ENCODE results near the gene CEP131.

The CEP131 gene

GRCh38 chr17:81197409-81197795 lies 25.4 kb downstream of the CEP131 start:
- DNase-seq: no peak

DNA sequence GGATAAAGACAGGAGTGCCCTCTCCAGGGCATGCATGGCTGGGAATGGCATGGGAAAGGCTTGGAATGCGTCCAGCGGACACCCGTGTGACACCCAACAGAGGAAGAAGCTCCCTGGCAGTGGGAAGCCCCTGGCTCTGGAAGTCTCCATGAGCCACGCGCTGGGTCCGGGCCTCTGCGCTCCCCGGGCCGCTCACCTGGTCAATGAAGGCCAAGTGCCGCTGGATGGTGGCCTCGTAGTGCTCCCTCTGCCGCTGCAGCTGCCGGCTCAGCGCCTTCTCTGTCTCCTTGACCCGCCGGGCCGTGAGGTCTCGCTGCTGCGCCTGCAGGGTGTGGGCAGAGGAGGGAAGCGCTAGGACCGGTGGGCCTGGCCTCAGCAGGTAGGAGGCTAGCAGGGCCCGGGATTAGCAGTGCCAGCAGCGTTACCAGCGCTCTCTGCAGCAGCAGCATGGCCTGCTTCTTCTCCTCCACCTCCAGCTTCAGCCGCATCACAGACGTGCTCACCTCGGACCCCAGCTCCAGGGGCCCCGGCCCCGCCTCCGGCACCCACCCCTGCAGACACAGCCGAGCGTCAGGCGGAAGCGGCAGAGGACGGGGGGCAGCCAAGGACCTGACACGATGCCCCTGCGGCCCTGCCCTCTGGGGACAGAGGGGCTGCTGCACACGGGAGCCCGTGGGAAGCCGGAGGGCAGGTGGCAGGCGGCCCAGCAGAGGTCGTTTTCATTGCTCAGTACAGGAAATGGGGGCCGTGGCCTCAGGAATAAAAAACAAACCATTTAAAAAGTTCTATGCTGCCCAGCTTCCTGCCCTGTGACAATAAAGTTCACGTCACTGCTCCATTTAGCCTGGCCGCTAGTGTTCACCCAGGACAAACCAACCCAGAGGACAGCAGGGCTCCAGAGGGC lies 26.0 kb downstream of the CEP131 start:
- DNase-seq: no peak

GRCh38 chr17:81195941-81196495 lies 26.7 kb downstream of the CEP131 start:
- DNase-seq: no peak

DNA sequence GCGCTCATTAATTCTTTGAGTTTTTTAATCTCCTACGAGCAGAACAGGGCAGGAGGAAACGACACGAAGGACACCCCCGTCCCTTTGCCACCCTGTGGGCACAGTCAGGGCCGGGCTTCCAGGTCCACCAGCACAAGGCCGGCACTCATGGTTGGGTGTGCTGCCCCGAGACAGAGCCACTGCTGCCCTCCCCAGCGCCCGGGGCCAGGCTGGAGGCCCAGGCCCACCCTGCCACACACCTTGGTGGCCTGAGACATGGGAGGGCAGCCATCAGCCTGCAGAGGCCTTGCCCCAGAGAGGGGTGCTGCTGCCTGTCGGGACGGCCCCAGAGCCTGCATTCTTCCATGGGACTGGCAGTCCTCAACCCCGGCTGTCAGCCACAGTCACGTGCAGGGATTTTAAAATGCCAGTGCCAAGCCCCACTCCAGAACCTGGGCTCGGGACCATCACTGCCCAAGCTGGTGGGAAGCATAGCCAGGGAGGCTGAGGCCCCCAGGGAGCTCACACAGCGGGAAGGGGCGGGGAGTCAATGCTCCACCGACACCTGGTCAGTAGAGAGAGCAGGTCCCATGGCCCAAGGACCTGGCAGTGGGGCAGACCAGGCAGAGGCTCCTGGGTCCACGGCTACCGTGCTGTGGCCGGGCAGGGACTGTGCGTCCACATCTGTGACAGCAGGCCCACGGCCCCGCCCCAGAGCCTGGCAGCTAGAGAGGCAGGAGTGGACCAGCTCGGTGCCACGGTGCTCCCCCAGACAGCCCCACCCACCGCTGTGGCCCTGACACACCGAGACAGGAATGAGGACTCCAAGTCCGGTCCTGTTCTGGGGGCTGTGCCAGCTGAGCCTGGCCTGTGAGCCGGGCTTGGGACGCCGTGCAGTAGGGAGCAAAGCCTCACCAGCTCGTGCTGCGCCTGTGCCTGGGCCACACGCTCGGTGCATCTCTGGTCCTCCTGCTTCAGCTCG lies 27.5 kb downstream of the CEP131 start:
- DNase-seq: no peak

DNA sequence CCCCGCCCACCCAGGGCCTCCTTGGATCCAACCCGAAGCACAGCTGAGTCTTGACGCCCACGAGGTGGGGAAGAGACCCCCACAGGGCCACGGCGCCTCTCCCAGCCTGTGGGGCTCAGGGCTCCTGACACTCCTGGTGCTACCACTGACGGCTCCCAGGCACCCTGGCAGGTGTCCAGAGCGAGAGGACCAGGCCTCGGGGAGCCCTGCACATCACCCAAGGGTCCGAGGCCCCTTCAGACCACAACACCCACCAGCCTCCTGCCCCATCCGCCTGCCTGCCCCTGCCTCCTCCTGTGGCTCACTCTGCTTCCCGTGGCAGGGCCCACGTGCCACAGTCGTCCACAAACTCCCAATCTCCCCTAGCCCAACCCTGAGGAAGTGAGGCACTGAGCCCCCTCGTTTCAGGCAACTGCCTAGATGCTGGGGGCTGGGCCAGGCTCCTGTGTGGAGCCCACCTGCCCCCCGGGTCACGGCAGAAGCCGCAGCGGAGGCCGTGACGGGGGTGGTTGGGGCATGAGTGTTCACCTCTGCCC lies 28.5 kb downstream of the CEP131 start:
- DNase-seq: no peak

DNA sequence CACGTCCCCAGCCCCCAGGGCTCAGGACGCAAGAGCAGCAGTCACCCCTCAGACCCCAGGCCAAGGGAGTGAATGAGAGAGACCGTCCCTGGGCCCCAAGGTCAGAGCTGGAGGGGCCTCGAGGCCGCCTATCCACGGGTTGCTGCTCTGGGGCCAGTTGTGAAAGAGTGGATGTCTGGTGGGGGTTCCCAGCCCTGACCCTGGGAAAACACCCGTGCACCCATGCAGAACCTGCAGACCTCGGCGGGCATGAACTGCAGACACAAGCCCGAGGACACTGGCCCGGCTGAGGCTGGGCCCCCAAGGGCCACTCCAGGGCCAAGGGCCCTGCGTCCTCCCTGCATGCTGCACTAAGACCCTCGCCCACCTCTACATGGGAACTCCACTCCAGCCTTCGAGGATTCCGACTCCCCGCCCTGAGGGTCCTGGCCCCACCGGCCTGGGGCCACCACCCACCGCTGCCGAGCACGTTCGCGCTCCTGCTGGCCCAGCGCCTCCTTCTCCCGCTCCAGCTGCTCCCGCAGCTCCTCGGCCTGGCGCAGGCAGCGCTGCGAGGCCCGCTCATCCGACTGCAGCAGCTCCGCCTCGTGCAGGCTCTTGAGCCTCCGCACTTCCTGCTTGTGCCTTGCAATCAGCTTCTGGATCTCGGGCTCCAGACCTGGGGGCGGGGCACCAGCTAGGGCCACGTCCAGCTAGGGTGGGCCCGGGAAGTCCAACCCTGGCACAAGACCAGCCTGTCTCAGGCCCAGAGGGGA lies 29.1 kb downstream of the CEP131 start:
- no peak for DNase-seq

- no peak for DNase-seq
These were observed 29.7 kb downstream of the CEP131 start for GRCh38 chr17:81193051-81193410.

DNA sequence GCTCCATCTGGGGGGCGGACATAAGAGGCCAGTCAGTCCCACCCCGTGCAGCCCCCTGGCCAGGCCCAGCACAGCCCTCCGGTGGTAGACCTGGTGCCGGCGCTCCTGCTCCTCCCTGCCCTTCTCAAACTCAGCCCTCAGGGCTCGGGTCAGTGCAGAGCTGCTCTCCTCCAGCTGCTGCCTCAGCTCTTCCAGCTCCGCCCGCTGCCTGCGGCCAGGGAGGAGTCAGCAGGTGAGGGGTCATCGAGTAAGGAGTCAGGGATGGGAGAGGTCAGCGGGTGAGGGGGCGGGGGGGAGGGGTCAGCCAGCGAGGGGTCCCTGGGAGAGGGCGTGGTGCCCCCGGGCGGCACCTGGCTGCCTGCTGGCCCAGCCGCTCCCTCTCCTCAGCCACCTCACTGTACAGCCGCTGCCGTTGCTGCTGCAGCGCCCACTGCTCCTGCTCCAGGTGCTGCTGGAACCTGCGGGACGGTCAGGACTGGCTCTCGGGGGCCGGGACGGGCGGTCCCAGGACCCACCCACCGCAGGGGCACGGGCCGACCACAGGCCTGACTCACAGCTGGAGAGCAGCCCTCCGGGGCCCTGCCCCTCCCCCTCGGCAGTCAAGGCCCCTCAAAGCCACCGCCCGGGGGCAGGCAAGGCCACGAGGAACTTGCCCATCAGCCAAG lies 30.2 kb downstream of the CEP131 start:
- DNase-seq: no peak

DNA sequence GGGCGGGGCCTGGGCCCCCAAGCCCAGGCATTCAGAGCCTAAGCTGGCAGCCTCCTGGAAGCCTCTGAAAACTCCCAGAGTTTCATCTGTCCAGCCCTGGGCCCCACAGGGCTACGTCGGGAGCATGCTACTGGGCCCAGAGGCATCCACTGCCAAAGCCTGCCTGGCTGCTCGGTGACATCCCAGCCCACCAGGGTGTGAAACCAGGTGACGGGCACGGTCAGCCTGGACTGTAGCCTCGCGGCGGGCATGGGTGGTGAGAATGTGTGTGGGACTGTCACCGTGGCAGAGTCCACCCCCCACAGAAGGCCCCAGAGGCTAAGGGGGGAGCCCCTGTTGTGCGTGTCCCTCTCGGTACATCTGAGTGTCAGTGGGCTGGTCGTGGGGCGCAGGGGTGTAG lies 31.1 kb downstream of the CEP131 start:
- DNase-seq: no peak

DNA sequence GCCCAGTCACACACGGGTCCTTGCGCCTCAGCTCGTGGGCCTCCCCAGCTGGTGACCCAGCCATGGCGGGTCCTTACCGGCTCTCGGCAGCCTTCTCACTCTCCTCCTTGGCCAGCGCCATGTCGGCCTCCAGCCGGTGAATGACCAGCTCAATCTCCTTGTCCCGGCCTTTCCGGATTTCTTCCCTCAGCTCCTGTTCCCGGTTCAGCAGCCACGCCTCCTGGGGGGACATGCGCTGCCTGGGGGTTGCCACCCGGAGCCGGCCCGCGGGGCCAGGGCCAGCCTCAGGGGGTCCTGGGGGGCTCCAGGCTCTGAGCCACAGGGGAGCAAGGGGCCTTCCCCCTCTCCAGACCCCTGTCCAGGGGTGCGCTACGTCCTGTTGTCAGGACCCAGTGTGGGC lies 31.6 kb downstream of the CEP131 start:
- DNase-seq: no peak

- DNase-seq: no peak
These were observed 32.2 kb downstream of the CEP131 start for GRCh38 chr17:81190591-81190990.

DNA sequence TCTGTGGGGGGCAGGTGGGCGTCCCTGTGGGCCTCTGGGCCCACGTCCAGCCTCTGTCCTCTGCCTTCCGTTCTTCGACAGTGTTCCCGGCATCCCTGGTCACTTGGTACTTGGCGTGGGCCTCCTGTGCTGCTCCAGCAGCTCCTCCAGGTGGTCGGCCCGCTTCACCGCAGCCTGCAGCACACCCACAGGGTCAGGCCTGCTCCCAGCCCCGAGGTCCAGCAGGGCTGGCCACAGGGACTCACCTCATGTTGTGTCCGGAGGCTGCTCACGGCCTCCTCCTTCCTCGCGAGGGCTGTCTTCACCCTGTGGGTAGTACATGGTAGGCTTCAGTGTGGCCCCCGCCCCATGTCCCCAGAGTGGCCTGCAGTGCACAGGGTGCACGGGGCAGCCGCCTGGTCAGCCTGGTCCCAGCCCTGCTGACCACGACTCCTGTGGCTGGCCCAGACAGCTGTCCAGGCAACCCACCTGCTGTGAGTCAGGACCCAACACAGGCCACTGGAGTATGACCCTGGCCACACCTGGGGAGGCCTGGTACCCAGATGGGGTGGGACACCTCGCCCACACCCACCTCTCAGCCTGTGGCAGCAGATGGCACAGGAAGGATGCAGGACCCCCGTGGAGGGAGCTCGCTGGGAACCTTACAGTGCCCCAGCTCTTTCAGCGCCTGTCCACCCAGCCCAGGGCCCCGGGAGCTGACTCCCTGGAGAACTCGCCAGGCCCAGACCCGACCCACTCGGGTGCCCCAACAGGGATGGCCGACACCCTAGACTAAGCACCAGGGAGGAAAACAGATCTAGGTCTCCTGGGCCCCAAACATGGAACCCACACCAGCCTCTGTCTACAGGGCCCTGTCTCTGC lies 32.9 kb downstream of the CEP131 start:
- DNase-seq: no peak

DNA sequence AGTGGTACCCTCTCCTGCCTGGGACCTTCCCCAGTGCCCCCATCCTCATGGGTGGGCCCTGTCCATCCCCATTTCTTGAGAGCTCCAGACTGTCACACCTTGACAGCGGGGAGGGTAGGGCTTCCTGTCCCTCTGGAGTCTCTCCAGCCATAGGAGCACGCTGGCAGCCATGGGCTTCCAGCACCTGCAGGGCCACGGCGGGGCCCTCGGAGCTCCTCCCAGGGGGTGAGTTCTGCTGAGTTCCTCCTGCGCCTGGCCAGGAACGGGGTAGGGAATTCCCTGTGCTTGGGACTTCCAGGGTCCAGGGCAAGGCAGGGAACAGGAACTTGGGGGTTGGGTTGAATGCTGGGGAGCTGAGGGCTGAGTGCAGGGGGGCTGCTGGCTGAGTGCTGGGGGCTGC lies 33.7 kb downstream of the CEP131 start:
- no peak for DNase-seq

DNA sequence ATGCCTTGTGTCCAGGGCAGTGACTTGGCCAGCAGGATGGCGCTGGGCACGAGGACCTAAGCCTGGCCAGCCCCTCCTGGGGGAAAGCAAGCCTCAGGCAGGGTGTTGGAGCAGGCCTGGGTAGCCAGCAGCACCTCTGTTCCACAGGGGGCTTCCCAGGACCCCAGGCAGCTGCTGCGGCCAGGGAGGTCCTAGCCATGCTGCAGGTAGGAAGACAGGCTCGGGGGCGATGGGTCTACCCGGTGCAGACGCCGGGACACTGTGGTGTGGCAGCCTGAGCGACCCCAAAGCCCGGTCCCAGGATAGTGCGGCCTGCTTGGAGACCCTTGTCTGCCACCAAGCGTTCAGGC lies 34.3 kb downstream of the CEP131 start:
- no peak for DNase-seq

DNA sequence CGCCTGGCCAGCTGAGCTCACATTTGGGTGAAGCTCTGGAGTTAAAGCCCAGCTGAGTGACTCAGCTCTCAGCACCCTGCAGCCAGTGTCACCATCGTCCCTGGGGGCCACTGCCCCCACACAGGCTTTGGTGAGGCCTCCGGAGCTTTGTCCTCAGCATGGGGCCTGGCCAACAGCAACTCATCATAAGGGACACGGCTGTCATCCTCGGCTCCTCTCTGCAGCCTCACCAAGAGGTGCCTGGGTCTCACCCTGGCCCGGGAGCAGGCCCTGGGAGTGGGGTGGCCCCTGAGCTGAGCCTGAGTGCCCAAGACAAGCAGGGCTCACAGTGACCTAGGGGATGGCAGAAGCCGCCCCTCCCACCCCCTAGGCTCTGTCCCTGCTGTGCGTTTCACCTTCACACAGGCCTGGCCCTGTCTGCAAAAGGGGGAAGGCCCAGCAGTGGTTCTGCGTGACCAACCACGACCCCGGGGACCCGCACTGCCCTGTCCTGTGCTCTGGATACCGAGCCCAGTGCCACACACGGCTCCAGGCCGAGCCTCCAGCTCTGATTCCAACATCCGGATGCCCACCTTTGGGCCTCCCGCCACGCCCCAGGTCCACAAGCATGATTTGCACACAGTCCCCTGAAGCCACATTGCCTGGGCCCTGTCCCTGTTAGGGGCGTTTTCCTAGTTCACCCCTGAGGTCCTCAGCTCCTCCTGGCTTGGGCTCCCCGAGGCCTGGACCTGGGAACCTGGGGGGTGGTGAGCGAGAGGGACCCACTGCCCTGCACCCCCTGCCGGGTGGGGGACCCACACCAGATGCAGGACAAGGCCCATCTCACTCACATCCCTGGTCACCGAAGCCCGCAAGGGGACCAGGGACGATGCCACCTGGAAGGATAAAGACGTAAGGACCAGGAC lies 34.9 kb downstream of the CEP131 start:
- DNase-seq: no peak

DNA sequence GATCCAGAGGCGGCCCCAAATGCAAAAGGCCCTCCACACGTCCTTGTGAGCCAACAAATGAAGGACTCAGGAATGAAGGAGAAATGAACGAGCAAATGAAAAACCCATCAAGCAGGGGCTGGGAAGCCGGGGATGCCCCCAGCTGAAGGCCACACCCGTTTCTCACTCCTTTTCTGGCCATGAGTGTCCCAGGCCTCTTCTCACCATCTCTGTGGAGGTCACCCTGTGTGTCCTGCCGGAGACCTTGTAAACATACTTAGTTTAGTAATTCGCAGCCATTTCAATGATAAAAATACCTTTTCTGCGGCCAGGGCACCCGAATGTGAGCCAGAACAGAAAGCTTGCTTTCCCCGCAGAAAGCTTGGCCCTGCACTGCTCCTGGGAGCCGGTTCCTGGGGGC lies 35.6 kb downstream of the CEP131 start:
- DNase-seq: no peak

DNA sequence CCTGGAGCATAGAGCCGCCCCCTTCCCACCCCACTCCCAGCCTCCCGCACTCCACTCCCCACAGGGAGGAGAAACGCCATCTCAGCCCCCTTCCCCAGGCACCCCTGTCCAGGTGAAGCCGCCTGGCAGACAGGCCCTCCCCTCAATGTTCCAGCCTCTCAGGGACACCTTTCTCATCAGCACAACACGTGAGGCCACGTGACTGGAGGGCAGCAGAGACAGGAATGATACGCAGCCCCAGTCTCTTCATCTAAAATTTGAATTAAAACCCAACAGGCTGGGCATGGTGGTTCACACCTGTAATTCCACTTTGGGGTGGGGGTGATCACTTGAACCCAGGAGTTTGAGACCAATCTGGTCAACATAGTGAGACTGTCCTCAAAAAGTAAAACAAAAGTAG lies 36.6 kb downstream of the CEP131 start:
- no peak for DNase-seq

- DNase-seq: no peak
These were observed 38.2 kb downstream of the CEP131 start for GRCh38 chr17:81184555-81184954.

GRCh38 chr17:81183807-81184206 lies 39.0 kb downstream of the CEP131 start:
- DNase-seq: no peak

GRCh38 chr17:81183316-81183715 lies 39.4 kb downstream of the CEP131 start:
- DNase-seq: no peak
